ENCODE measurements around the gene CSTA.

- no peak for TF ChIP-seq POLR2A (IDR thresholded peaks at IDR 0.05)
- TF ChIP-seq CTCF (IDR thresholded peaks at IDR 0.05): no peak
Measured at GRCh38 chr3:122322095-122323075, 2.7 kb upstream of the CSTA start.

All from right lobe of liver (tissue), 4 donors.